ENCODE data around the gene GIPC1. TPM values are rescaled to one million over a fixed set of nuclear protein-coding genes. Genes with fewer than 3 reads are reported as not detected.

Gene GIPC1
- total RNA-seq, 1 donor from 2014 or later: 327 TPM

DNA sequence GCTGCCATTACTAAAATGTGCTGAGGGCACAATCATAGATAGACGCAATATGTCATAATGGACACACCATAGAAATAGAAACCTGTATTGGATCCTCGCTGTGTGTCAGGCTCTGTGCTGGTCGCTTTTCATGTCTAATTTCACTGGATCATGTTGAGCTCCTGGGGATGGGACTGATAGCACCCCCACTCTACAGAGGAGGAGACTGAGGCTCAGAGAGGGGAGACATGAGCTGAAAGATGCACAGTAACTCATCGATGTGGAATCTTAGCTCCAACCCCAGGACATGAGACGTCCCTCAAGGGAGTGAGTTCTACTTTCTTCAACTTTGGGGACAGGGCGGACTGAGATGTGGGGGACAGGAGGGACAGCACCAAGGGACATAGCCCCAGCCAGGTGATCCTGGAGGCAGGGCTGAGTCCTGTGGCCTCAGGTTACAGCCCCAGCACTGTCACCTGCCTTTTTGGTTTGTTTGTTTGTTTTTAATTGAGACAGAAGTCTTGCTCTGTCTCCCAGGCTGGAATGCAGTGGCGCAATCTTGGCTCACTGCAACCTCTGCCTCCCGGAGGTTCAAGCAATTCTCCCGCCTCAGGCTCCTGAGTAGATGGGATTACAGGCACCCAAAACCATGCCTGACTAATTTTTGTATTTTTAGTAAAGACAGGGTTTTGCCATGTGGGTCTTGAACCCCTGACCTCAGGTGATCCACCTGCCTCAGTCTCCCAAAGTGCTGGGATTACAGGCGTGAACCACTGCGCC, 6.6 kb upstream of the GIPC1 start:
- H3K27me3 ChIP-seq (ENCODE audit: control insufficient read depth, insufficient read depth, low read length): no peaks in the 10 kb centered on the region
- H3K4me3 ChIP-seq (ENCODE audit: low read depth, low read length): no peak overlapping the region
- peak; percentile 39 for DNase-seq (ENCODE audit: low read depth)
- FAIRE-seq: no peak
- H3K36me3 ChIP-seq (ENCODE audit: control insufficient read depth, insufficient read depth, low read length): no peaks in the 10 kb centered on the region
- no peak for TF ChIP-seq CTCF (IDR thresholded peaks at IDR 0.05; ENCODE audit: insufficient read depth, low read length, severe bottlenecking)

DNA sequence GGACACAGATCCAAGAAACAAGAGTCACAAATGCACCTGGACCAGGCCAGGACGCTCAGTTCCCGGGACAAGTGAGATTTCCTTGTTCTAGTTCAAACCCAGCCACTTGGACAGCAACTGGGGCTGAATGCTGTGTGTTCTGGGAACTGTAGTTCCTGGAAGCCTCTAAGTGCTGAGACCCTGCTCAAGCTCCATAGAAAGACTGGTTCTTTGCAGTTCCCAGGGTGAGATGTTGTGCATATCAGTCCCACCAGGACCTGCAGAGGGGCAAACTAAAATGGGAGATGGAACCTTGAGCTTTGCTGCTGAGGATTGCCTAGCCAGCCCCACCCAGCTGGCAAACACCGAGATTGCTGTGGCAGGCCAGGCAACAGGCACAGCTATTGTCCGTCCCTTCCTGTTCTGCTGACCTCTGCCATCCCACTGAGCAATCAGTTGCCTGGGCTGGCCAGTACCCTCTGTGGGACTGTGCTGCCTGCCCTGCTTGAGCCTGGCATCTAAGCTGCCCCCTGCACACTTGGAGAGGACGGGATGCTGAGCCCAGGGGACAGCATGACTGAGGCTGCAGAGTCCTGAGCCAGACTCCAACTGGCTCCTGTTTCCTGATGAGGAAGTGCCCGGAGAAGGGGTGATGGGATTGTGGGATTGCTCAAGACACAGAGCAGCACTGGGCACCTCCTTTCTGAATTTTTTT, 1.4 kb upstream of the GIPC1 start:
- DNase-seq (ENCODE audit: low read depth): no peak
- no peak overlapping the region for H3K4me3 ChIP-seq (ENCODE audit: low read depth, low read length)
- H3K27me3 ChIP-seq (ENCODE audit: control insufficient read depth, insufficient read depth, low read length): no peaks in the 10 kb centered on the region
- peaks cover 9% of the 10 kb centered on the region for H3K36me3 ChIP-seq (ENCODE audit: control insufficient read depth, insufficient read depth, low read length)
- TF ChIP-seq CTCF (IDR thresholded peaks at IDR 0.05; ENCODE audit: insufficient read depth, low read length, severe bottlenecking): no peak
- FAIRE-seq: no peak

DNA sequence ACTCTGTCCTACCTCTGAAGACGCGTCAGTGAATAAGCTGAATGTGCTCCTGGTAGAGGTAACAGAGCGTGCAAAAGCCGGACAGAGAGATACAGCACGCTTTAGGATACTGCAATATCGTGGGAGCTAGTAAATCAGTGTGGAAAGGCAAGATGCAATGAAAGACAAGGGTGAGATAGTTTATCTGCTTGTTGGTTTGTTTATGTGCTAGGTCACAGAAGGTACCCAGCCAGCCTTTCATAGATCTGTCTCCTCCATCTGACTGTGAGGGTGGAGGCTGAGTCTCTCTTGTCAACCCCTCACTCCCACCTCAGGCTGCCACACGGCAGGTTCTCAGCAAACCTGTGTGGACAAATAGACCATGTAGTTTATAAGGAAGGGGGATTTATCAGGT, 904 bp upstream of the GIPC1 start:
- Histone ChIP-seq H3K36me3 (ENCODE audit: control insufficient read depth, insufficient read depth, low read length) (peaks cover 11% of the 10 kb centered on the region), H3K27me3 (ENCODE audit: control insufficient read depth, insufficient read depth, low read length) (no peaks in the 10 kb centered on the region), H3K4me3 (ENCODE audit: low read depth, low read length) (no peak overlapping the region)
- DNase-seq (ENCODE audit: low read depth) (no peak), FAIRE-seq (peak; percentile 13)
- TF ChIP-seq CTCF (IDR thresholded peaks at IDR 0.05; ENCODE audit: insufficient read depth, low read length, severe bottlenecking): no peak

GRCh38 chr19:14495672-14496028, 277 bp downstream of the GIPC1 start:
- no peak for TF ChIP-seq CTCF (IDR thresholded peaks at IDR 0.05; ENCODE audit: insufficient read depth, low read length, severe bottlenecking)
- DNase-seq (ENCODE audit: low read depth): no peak
- no peak for FAIRE-seq
- H3K36me3 ChIP-seq (ENCODE audit: control insufficient read depth, insufficient read depth, low read length): peaks cover 16% of the 10 kb centered on the region
- H3K27me3 ChIP-seq (ENCODE audit: control insufficient read depth, insufficient read depth, low read length): no peaks in the 10 kb centered on the region
- peak overlapping the region; percentile 82 for H3K4me3 ChIP-seq (ENCODE audit: low read depth, low read length)

DNA sequence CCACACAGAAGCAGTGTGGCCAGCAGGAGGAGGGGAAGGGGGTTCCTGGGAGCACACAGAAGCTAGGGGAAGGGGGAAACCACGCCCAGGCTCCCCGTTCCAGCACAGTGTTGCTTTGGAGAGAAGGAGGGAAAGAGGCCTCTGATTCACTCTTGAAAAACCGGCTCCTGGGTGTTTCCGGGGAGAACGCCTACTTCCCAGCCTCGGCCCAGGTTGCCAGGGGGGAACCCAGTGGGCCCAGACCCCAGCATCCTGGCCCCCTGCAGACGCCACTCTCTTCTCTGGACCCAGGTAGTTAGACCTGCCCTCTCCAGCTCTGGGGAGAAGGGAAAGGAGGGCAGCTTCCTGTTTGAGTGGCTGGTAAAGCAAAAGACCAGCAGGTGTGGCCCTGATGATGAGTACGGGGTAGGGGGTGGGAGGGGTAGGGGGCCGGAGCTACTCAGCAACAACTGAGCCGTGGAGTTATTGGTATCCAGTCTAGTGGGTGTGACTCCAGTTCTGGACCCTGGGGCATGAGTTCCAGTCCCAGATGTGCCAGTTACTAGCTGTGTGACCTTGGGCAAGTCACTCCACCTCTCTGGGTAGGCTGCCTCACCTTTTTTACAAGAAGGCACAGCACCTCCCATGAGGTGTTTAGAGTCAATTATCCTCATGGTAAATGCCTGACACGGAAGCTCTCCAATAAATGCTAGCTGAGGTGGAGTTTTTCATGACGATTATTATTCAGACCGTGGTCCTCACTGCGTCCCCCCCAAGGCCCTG, 836 bp downstream of the GIPC1 start:
- H3K4me3 ChIP-seq (ENCODE audit: low read depth, low read length): peak overlapping the region; percentile 82
- no peak for TF ChIP-seq CTCF (IDR thresholded peaks at IDR 0.05; ENCODE audit: insufficient read depth, low read length, severe bottlenecking)
- H3K27me3 ChIP-seq (ENCODE audit: control insufficient read depth, insufficient read depth, low read length): no peaks in the 10 kb centered on the region
- FAIRE-seq (no peak), DNase-seq (ENCODE audit: low read depth) (peak; percentile 70)
- peaks cover 16% of the 10 kb centered on the region for H3K36me3 ChIP-seq (ENCODE audit: control insufficient read depth, insufficient read depth, low read length)

Data from bronchial epithelial cell (primary cell).